Renal cortex interstitium (tissue), 11 donors: ENCODE measurements around the gene HSD17B14. TPM values are rescaled to one million over a fixed set of nuclear protein-coding genes. Genes with fewer than 3 reads are reported as not detected.

Experiments used
- DNase-seq, 11 donors: peaks; one replicate each; pipeline ENCODE4 v3.0.0-alpha.2; 2013; ENCODE audit warnings: low read depth in 9 of 11, low spot score in 4 of 11; ENCODE audit errors: extremely low read depth in 1 of 11
- polyA plus RNA-seq, 3 donors: library from polyadenylated mRNA; unstranded; fragments of 120-200 nt; gene quantifications; one replicate each; pipeline ENCODE4 v1.2.1, GENCODE V29; 2013; ENCODE audit not compliant: insufficient read length in 3 of 3

The HSD17B14 gene
- polyA plus RNA-seq, 3 donors: 23.7 to 37.1 (median 30.1) TPM

- peak in 6 of 11 donors; percentile 51 to 79 (median 66) for DNase-seq
These were observed 6.5 kb upstream of the HSD17B14 start for GRCh38 chr19:48842789-48843162.

GRCh38 chr19:48841571-48841970 is 5.3 kb upstream of the HSD17B14 start:
- no peak for DNase-seq

DNA sequence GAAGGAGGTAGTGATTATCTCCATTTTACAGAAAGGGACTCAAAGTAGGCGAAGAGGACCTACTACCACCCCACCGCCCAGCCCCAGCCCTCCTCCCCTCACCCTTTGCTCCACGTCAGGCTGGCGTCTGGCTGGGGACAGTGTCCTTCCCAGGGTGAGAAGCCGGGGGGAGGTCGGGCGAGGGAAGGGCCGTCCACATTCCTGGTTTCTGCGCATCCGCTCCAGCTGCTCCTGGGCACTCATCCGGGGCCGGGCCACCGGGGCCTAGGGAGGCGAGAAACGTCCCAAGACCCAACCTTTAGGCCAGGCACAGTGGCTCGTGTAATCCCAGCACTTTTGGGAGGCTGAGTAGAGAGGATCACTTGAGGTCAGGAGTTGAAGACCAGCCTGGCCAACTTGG is 4.8 kb upstream of the HSD17B14 start:
- DNase-seq: no peak

- no peak for DNase-seq
These were observed 1.4 kb upstream of the HSD17B14 start for GRCh38 chr19:48837687-48838086.

DNA sequence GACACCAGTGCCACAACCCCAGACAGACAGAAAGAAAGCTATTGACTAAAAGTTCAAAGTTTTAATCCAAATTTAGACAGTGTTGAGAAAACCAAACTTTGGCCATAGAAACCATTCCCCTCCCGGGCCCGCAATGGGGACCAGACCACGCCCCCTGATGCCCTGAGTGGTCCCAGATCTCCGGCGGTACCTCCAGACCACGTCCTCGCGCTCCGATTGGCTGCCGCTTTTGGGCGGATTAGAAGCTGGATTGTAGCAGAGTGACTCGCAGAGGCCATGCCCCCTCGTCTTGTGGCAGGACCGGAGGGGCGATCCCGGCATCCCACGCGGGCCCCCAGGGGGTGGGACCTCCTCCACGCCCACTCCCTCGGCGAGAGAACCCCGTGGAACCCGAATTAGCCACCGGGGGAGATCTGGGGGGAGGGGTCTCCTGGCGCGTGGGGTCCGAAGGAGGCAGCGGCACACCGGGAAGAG is 797 bp upstream of the HSD17B14 start:
- DNase-seq: peak in 9 of 11 donors; percentile 21 to 83 (median 78)

DNA sequence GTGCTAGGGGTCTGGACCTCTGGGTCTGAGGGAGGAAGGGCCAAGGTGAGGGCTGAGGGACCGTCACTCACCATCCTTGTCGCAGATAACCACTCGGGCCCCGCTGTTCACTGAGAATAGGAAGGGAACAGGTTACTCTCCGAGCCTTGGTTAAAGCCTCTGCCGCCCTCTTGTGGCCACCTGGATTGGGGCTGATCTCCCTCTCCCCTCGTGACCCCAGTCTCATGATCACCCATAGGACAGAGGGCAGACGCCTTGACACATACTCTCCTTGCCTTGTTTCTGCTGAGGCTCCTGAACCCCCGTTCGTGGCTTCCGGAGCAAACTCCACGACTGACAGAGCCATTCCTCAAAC is 580 bp downstream of the HSD17B14 start:
- DNase-seq: peak in 10 of 11 donors; percentile 75 to 89 (median 82)

GRCh38 chr19:48833977-48834376 is 2.3 kb downstream of the HSD17B14 start:
- no peak for DNase-seq

DNA sequence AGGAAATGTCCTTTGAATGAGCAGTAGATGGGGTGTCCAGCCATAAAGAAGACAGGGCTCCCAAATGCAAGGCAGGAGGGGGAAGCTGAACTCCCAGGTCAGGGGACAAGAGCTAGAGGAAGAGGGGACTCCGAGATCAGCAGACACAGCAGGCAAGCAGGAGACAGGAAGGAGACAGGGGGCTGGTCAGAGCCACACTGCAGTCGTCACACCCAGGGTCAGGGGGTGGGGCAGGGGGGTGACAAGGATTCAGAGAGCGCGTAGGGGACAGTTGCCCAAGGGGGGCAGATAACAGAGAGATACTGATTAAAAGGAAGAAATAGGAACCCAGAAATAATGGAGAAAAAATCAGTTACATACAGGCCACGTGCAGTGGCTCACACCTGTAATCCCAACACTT is 3.2 kb downstream of the HSD17B14 start:
- DNase-seq: no peak

DNA sequence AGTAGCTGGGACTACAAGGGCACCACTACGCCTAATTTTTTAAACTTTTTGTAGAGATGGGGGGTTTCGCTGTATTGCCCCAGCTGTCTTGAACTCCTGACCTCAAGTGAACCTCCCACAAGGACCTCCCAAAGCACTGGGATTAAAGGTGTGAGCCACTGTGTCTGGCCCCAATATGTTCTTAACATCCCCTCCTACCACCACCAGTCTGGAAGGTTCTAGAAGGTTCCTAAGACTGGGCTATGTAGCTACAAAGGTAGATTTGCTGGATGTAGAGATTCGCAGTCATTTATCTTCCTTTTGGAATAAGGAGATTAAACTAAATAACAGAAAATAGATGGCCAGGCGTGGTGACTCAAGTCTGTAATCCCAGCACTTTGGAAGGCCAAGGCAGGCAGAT is 5.3 kb downstream of the HSD17B14 start:
- no peak for DNase-seq

DNA sequence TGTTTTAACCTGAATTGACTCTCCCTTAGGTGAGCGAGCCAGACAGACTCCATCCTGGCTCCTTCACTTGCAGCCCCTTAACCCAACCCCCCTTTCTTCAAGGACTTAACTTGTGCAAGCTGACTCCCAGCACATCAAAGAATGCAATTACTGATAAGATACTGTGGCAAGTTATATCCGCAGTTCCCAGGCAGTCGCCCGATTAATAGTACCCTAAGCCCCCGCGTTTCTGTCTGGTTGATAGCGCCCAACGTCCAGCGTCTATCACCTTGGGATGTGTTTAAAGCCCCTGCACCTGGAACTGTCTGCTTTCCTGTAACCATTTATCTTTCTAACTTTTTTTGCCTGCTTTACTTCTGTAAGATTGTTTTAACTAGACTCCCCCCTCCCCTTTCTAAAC is 6.2 kb downstream of the HSD17B14 start:
- no peak for DNase-seq

GRCh38 chr19:48826606-48827020 is 9.7 kb downstream of the HSD17B14 start:
- DNase-seq: no peak

- no peak for DNase-seq
These were observed 13.8 kb downstream of the HSD17B14 start for GRCh38 chr19:48822514-48822913.

- DNase-seq: no peak
These were observed 14.7 kb downstream of the HSD17B14 start for GRCh38 chr19:48821633-48822032.

DNA sequence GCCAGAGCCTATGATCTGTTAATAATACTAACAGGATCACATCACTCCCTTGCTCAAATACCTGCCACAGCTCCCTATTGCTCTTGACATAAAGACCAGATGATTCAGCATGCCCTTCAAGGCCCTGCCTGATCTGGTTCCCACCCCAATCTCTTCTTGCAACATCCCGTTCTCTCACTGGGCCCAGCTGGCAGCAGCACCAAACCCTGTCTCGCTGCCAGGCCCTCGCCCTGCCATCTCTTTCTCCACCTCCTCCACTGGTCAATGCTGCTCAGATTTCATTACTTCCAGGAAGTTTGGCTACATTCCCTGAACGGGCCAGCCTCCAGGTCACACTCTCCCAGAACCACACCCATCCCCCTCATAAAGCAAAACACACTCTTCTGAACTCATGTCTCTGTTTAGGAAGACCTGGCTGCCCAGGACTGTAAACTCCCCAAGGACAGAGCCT is 16.9 kb downstream of the HSD17B14 start:
- no peak for DNase-seq

DNA sequence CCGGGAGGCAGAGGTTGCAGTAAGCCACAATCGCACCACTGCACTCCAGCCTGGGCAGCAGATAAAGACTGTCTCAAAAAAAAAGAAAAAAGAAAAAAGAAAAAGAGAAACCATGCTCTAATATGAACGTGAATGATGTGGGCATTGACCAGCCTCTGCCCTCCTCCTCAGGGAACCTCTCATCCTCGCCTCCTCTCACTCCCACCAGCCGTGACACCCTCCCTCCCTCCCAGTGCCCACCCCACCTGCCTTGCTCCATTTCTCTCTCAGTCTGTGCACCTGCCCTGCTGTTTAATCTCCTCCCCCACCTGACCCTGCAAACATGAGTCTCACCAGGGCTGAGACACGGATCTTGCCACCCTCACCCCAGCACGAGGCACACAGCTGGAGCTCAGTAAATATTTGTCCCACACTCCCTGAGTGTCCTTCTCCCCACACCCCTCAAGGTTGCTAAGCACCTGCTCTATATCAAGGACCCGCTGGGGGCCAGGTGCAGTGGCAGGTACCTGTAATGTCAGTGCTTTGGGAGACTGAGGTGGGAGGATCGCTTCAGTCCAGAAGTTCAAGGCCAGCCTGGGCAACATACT is 18.0 kb downstream of the HSD17B14 start:
- DNase-seq: no peak

GRCh38 chr19:48817585-48818124 is 18.6 kb downstream of the HSD17B14 start:
- no peak for DNase-seq

DNA sequence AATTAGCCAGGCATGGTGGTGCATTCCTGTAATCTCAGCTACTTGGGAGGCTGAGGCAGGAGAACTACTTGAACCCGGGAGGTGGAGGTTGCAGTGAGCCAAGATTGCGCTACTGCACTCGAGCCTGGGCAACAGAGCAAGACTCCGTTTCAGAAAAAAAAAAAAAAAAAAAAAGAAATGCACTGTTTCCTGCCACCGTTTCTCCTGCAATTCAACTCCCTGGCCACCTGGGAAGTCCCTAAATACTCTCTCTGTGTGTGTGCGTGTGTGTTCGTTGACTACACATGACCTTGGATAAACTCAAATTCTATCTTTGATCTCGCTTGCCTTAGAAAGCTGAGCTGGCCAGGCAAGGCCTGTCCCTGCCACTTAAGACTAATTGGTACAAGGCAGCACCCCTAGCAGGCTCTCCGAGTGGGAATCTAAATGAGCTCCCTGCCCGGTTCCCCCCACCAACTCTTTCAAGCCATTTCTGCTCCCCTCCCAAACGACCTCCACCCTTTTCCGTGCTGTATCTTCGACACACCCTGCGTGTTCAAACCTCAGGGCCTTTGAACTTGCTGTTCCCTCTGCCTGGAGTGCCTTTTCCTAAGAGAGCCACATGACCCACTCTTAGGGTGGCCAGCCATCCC is 20.3 kb downstream of the HSD17B14 start:
- DNase-seq: no peak

DNA sequence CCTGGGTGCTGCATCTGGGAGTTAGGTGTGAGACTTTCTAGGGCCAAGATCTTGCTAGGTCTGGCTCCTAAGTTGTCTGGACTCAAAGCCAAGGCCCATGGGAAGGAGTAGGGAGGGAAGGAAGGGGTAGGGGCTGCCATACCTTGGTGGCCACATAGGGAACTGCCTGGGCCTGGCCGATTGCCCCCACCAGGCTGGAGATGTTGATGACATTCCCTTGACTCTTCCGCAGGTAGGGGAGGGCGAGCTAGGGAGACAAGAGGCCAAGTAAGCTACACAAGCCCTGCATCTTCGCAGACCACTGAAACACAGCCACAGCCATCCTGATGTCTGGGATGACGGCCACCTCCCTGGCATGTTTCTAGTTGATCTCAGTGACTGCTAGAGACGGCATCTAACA is 21.4 kb downstream of the HSD17B14 start:
- no peak for DNase-seq

DNA sequence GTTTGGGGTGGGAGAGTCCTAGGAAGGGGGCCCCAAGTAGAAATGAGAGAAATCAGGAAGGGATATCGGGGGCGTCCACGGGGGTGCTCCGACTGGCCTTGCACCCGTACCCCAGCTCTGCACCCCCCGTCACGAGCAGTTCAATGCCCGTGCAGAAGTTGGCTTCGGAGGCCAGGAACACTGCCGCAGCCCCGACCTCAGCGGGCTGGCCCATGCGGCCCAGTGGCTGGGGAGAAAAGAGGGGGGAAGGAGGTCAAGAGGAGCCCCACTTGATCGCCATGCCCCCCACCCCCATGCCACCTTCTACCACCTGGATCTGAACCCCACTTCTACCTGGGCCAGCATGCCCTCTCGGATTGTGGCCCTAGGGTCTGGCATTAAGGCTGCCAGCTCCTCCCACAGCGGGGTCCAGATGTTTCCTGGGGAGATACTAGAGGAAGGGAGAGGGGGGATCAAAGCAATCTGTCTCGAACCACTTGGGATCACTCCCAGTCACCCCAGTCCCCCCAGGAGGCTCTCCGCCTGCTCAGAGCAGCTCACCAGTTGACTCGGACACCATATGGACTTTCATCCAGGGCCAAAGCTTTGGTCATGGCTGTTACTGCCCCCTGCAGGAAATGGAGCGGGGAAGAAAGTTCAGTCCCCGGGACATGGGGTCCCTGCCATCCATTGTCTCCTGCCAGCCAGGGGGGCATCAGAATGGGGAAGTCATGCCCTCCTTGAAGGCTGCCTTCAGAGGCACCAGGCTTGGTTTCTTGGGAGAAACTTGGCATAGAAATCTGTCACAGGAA is 23.0 kb downstream of the HSD17B14 start:
- DNase-seq: no peak
